ENCODE measurements around the gene GABRG3. TPM values are rescaled to one million over a fixed set of nuclear protein-coding genes. Genes with fewer than 3 reads are reported as not detected.

GABRG3 gene
- total and polyA plus RNA-seq, 9 of the 15 experiments (the other 6 are each of a cell fraction or from before 2014, with no cell fraction given): 4.0 to 15.1 (median 11.2) TPM

- no peak for TF ChIP-seq HMBOX1 (IDR thresholded peaks at IDR 0.05)
- TF ChIP-seq CHAMP1 (IDR thresholded peaks at IDR 0.05): no peak
- TF ChIP-seq BRF1 (IDR thresholded peaks at IDR 0.05; ENCODE audit: borderline replicate concordance, extremely low read depth, insufficient read length): no peak
- TF ChIP-seq CBFA2T2 (conservative IDR thresholded peaks at IDR 0.05): peak; percentile 42
- no peak for TF ChIP-seq DDX20 (tag; IDR thresholded peaks at IDR 0.05; ENCODE audit: low read depth)
- peak; percentile 71; the same call in 1 of the 2 replicates for TF ChIP-seq ZEB2 (IDR thresholded peaks at IDR 0.05)
- TF ChIP-seq RNF2 (IDR thresholded peaks at IDR 0.05): no peak
- no peak for TF ChIP-seq MAX (CRISPR knock-in tag; IDR thresholded peaks at IDR 0.05)
- no peak for TF ChIP-seq CHD7 (IDR thresholded peaks at IDR 0.05; ENCODE audit: low read depth, low read length)
- TF ChIP-seq ELK1 (CRISPR knock-in tag; IDR thresholded peaks at IDR 0.05): no peak
- TF ChIP-seq JUND (IDR thresholded peaks at IDR 0.05; ENCODE audit: borderline replicate concordance, low read depth, low read length): peak; percentile 52
- TF ChIP-seq JUND (tag; IDR thresholded peaks at IDR 0.05; ENCODE audit: borderline replicate concordance, low read depth, low read length): peak; percentile 70; the same call in 1 of the 3 replicates
These were observed 497.2 kb downstream of the GABRG3 start (continued) for GRCh38 chr15:27468151-27468591.

All from K562 (cell line).